IPS-20b (cell line): Measurements from ENCODE around the gene ADK.

Experiments
- H3K27ac ChIP-seq: one replicate; pipeline ENCODE4 v1.5.1; 2013; ENCODE audit warnings: low read length
- H3K27me3 ChIP-seq: 2 replicates; pipeline ENCODE4 v1.6.1; 2013; ENCODE audit warnings: mild to moderate bottlenecking, low read length, inconsistent platforms; ENCODE audit not compliant: insufficient read depth
- H3K36me3 ChIP-seq: 2 replicates; pipeline ENCODE4 v1.6.1; 2013; ENCODE audit warnings: low read depth, mild to moderate bottlenecking, inconsistent platforms, low read length, moderate library complexity; ENCODE audit not compliant: insufficient read depth
- H3K4me1 ChIP-seq: 2 replicates; pipeline ENCODE4 v1.6.1; 2013; ENCODE audit warnings: mild to moderate bottlenecking, control low read depth, inconsistent platforms, low read length, moderate library complexity; ENCODE audit not compliant: insufficient read depth
- H3K4me3 ChIP-seq: 2 replicates; pipeline ENCODE4 v1.5.1; 2013; ENCODE audit warnings: mild to moderate bottlenecking, low read length, inconsistent platforms
- H3K9ac ChIP-seq: 2 replicates; pipeline ENCODE4 v1.6.1; 2013; ENCODE audit warnings: low read depth, mild to moderate bottlenecking, inconsistent platforms, low read length, moderate library complexity
- H3K9me3 ChIP-seq: 2 replicates; pipeline ENCODE4 v1.6.1; 2013; ENCODE audit warnings: mild to moderate bottlenecking, low read depth, low read length, inconsistent platforms; ENCODE audit not compliant: insufficient read depth

Gene ADK

DNA sequence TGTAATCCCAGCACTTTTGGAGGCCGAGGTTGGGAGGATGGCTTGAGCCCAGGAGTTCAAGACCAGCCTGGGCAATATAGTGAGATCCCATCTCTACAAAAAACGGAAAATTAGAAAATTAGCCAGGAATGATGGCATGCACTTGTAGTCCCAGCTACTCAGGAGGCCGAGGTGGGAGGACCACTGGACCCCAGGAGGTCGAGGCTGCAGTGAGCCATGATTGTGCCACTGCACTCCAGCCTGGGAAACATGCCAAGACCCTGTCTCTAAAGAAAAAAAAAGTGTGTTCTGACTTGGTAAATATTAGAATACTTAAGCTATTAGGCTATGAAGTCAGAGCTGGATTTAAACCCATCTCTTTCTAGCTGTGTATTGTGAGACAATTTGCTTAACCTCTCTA is 594.4 kb downstream of the ADK start:
- Histone ChIP-seq H3K9ac (no peak overlapping the region), H3K36me3 (no peaks in the 10 kb centered on the region), H3K9me3 (no peaks in the 10 kb centered on the region), H3K27ac (no peak overlapping the region), H3K4me3 (no peak overlapping the region), H3K27me3 (no peaks in the 10 kb centered on the region), H3K4me1 (no peaks in the 10 kb centered on the region)

- Histone ChIP-seq H3K36me3 (no peaks in the 10 kb centered on the region), H3K27ac (no peak overlapping the region), H3K9me3 (no peaks in the 10 kb centered on the region), H3K27me3 (no peaks in the 10 kb centered on the region), H3K4me3 (no peak overlapping the region), H3K4me1 (no peaks in the 10 kb centered on the region), H3K9ac (no peak overlapping the region)
Measured at GRCh38 chr10:74746813-74747212, 595.8 kb downstream of the ADK start.

DNA sequence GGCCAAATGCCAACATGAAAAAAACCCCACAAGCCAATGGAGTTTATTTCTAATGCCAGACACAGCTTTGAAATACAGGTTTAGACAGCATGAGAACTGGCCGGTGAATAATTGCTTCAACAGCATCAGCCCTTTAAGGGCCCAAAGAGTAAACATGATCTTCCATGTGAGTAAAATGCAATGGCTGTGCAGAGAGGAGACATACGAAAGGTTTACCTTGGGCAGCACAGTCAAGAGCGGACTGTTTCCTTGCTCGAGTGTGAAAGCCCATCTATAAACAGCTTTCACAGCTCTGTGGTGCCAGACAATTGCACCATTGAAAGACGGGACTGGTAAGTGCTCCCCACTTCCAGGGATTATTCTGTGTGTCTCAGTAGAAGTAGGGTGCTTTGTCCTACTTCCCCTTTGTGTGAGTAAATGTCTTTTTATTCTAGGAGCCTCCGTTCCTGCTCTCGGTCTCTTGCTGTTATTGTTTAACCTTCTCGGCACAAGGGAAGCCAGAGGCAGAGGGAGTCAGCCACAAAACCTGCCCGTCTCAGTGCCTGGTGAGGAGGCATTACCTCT is 597.5 kb downstream of the ADK start:
- Histone ChIP-seq H3K27me3 (no peaks in the 10 kb centered on the region), H3K27ac (no peak overlapping the region), H3K36me3 (no peaks in the 10 kb centered on the region), H3K9ac (no peak overlapping the region), H3K4me1 (no peaks in the 10 kb centered on the region; the same call in 1 of the 2 replicates), H3K9me3 (no peaks in the 10 kb centered on the region), H3K4me3 (no peak overlapping the region)

DNA sequence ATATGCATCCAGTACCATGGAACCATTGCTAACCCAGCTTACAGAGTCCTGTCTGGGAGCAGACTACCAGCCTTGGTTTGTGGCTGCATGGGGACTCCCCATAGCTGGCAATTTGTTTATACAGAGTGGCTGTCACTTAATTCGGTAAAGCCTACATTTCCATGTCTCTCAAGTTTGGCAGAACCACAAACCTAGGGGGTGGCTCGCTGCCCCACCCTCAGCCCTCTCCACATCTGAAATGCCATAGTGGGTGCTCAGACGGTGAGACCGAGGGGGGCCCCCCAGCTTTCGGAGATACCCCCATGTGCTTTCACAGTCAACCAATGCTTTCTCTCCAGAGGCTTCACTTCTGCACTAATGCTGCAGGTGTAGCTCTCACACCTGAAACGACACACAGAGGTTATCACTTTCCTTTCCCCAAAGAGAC is 599.8 kb downstream of the ADK start:
- Histone ChIP-seq H3K27me3 (no peaks in the 10 kb centered on the region), H3K36me3 (no peaks in the 10 kb centered on the region), H3K9ac (no peak overlapping the region), H3K4me3 (no peak overlapping the region), H3K4me1 (no peaks in the 10 kb centered on the region; the same call in 1 of the 2 replicates), H3K9me3 (no peaks in the 10 kb centered on the region), H3K27ac (no peak overlapping the region)

DNA sequence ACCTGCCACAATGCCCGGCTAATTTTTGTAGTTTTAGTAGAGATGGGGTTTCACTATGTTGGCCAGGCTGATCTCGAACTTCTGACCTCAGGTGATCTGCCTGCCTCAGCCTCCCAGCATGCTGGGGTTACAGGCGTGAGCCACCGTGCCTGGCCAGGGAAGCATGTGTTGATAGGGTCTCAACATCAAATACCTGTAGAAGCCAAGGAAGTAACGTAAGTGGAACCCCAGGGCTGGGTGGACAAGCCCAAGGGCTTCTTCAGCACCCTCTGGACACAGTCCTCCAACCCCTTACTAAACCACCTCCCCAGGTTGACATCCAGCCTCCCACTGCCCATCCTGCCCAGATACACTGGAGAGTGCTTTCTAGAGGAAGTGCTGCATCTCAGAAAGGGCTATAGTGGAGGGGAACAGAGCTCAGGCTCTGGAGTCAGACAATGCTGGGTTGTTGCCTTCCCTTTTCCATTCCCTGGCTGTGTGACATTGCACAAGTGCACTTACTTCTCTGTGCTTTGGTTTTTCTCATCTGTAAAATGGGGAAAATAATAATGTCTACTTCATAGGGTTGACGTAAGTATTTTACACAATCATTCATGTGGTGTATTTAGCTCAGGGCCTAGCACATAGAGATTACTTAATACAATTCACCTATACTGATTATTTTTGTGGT is 601.5 kb downstream of the ADK start:
- no peaks in the 10 kb centered on the region; the same call in 1 of the 2 replicates for H3K4me1 ChIP-seq
- H3K4me3 ChIP-seq, result no peak overlapping the region
- H3K9me3 ChIP-seq, result no peaks in the 10 kb centered on the region
- H3K9ac ChIP-seq, result no peak overlapping the region
- no peak overlapping the region for H3K27ac ChIP-seq
- no peaks in the 10 kb centered on the region for H3K36me3 ChIP-seq
- H3K27me3 ChIP-seq, result no peaks in the 10 kb centered on the region

DNA sequence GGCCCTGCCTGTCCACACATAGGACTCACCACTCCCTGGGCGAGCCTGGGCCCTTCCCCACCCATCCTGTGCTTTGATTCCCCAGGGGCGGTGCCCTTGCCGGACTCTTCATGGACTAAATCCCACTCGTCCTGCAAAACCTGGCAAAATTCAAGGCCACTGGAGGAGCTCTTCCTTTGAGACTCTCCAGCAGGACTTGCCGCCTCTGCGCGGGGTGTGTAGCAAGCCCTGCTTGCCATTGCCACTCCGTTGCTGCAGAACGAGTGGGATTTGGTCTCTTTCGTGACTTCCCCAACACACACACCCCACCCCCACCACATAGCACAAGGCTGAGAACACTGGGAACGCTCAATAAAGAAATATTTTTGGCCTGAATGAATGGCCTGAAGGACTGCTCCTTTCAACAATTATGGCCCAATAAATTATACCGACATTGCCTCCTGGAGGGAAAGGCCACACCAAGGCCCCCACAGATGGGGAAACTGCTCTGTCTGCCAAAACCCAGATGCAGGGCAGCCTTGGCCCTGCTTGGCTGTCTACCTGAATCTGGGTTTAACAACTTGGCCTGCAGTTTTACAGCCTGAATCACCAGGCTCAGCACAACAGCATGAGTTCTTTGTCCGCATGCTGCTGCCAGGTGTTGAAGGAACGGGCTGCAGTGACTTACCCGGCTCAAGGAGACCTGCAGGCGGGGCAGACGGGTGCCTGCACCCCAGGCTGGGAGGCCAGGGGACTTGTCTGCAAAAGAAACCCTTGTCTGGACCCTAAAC is 602.6 kb downstream of the ADK start:
- H3K27me3 ChIP-seq, result no peaks in the 10 kb centered on the region
- no peaks in the 10 kb centered on the region for H3K9me3 ChIP-seq
- no peaks in the 10 kb centered on the region for H3K36me3 ChIP-seq
- no peak overlapping the region for H3K4me3 ChIP-seq
- H3K4me1 ChIP-seq, result no peaks in the 10 kb centered on the region; the same call in 1 of the 2 replicates
- no peak overlapping the region for H3K27ac ChIP-seq
- peak overlapping the region; percentile 45; the same call in 1 of the 2 replicates for H3K9ac ChIP-seq

DNA sequence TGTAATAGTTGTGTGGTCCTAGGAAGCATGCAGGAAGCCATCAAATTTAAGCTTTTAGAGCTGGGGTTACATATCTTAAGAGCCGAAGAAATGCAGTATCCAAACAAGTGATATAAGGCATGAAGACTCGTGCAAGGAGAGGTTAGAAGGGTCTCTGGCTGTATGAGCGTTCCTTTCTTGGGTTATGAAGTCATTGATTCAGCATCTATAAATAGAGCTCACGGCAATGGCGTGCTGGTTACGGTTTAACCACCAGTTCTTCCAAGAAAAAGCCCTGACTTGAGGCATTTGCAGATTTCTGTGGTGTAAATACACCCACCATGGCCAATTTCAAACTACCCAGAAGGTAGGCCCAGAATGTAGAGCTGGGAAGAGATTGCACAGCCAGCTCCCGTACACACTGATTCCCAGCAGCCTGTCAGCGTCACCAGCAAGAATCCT is 603.4 kb downstream of the ADK start:
- H3K4me1 ChIP-seq, result no peaks in the 10 kb centered on the region; the same call in 1 of the 2 replicates
- H3K27ac ChIP-seq, result no peak overlapping the region
- H3K36me3 ChIP-seq, result no peaks in the 10 kb centered on the region
- no peak overlapping the region for H3K9ac ChIP-seq
- H3K9me3 ChIP-seq, result no peaks in the 10 kb centered on the region
- H3K27me3 ChIP-seq, result no peaks in the 10 kb centered on the region
- no peak overlapping the region for H3K4me3 ChIP-seq

- no peaks in the 10 kb centered on the region for H3K36me3 ChIP-seq
- H3K9ac ChIP-seq, result no peak overlapping the region
- no peaks in the 10 kb centered on the region; the same call in 1 of the 2 replicates for H3K4me1 ChIP-seq
- H3K27ac ChIP-seq, result no peak overlapping the region
- H3K9me3 ChIP-seq, result no peaks in the 10 kb centered on the region
- H3K4me3 ChIP-seq, result no peak overlapping the region
- no peaks in the 10 kb centered on the region for H3K27me3 ChIP-seq
Measured at GRCh38 chr10:74755273-74755672, 604.3 kb downstream of the ADK start.
